AG09309 (cell line): Measurements from ENCODE around the gene FOXL1.

Source experiments
- DNase-seq: peaks from one replicate; pipeline ENCODE4 v3.0.0-alpha.2; 2010; ENCODE audit warnings: low read depth
- H3K4me3 ChIP-seq: 2 replicates; pipeline ENCODE4 v1.5.1; 2011; ENCODE audit warnings: mild to moderate bottlenecking, low read depth, low read length, moderate library complexity; ENCODE audit not compliant: control insufficient read depth
- CTCF ChIP-seq: IDR thresholded peaks from 2 replicates; pipeline ENCODE4 v1.5.1; 2011; ENCODE audit warnings: mild to moderate bottlenecking, low read depth, low read length, inconsistent platforms; ENCODE audit not compliant: insufficient read depth, control insufficient read depth; ENCODE audit errors: missing control alignments

The FOXL1 gene

GRCh38 chr16:86533076-86533475 is 45.3 kb upstream of the FOXL1 start:
- no peak overlapping the region for H3K4me3 ChIP-seq
- no peak for DNase-seq
- TF ChIP-seq CTCF = no peak

DNA sequence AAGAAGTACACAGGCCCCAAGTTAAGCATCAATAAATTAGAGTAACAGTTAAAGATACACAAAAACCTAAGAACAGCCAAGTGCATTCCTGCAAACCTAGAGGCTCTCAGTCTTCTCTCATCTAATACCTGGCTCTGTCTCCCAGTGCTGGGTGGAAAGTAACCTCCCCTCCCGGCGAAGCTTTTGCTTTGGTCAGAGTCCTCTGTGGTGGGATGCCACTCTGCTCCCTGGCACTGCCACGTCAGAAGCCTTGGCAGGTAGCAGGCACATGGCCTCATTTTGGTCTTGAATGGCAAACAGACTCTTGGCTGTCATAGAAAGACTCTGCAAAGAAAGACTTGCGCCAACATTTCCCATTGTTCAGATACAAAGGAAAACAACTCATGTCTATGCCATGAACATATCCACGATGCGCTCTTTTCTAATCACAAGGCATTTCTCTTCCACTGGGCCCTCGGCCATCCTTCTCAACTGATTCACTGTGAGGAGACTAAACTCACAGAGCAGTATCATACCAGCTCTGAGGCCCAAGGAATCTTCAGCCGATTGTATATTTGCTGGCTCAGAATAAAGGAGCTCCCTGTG is 44.5 kb upstream of the FOXL1 start:
- no peak for TF ChIP-seq CTCF
- no peak for DNase-seq
- H3K4me3 ChIP-seq = no peak overlapping the region

DNA sequence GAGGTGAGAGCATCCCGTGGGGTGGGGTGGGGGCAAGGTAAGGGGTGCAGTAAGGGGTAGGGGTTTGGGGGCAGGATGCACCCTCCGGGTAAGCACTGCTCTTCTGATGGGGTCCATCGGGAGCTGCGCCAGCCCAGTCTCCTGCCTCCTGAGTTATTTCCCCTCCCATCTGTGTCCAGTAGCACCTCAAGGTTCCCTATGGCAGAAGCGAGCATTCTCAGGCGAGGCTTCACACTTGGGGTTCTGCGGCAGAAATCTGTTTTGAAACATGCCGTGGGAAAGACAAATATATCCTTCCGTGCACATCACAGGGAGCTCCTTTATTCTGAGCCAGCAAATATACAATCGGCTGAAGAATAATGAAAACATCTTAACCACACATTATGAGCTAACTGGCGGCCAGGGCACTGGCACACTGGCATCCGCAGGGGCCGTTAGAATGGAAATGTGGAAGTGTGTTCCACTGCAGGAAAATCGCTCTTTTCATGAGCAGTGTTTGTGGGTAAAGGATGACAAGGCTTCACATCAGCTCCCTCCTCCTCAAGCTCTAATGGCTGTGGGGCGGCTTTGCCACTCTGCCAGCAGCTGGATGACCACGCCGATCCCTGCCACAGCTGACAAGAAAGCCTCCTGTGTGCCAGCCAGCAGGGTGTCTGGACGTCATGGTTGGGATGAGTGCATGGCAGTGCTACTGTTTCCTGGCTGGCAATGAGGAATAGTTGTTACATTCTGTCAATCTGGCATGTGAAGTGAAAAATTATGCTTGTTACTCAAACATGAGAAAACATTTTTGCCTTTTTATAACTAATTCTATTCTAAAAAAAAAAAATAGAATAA is 43.4 kb upstream of the FOXL1 start:
- no peak overlapping the region for H3K4me3 ChIP-seq
- TF ChIP-seq CTCF = no peak
- no peak for DNase-seq

- no peak for TF ChIP-seq CTCF
- no peak overlapping the region for H3K4me3 ChIP-seq
- no peak for DNase-seq
Observed at GRCh38 chr16:86536621-86537020, 41.7 kb upstream of the FOXL1 start.

DNA sequence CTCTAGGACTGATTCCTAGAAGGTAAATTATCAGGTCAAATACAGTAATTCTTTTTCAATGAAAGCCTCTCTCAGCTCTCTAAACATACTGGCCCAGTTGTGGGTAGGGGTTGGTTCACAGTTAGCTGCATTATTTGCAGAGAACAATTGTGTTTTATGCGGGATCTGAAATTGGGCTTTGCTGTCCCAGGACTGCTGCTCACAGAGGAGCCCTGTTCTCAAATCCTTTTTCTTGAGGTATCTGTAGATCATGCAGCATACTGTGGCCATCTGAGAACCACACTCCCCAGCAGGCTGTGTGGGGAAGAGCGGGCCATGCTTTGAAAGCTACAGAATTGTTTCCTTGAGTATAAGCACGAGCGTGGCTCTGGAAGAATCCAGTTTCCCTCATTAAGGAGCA is 40.9 kb upstream of the FOXL1 start:
- H3K4me3 ChIP-seq = no peak overlapping the region
- no peak for DNase-seq
- TF ChIP-seq CTCF = no peak

DNA sequence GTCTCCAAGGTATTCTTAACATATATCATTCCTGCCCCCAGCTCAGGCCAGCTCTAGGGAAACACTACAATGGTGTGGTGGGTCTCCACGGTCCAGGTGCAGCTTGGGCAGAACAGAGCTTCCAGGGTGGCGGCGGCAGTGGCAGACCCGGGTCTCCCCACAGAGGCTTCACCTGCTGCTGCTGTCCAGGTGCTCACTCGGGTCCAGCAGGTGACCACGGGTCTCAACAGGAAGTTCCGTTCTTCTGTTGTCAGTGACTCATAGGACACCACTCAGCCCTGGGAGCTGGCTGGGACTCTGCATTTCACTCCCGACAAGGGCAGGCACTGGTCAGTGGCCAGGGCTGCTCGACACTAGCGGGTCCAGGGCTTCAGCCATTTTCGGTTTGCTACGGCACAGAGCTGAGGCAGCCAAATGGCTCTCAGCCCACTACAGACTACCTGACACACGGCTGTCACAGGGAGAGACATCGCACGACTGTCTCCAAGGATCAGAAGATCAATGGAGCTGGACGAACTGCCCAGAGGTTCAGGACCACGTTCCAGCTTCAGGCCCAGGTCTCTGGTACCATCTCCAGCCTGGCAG is 40.1 kb upstream of the FOXL1 start:
- no peak for DNase-seq
- no peak for TF ChIP-seq CTCF
- H3K4me3 ChIP-seq = no peak overlapping the region
